HG03064 (cell line): Measurements from ENCODE around the gene CEP70.

Experiments
- ATAC-seq: cut with Tn5 transposase; IDR thresholded peaks from one replicate; pipeline ENCODE4 v1.9.1; 2021; ENCODE audit warnings: low read depth; ENCODE audit not compliant: unreplicated experiment

The CEP70 gene

DNA sequence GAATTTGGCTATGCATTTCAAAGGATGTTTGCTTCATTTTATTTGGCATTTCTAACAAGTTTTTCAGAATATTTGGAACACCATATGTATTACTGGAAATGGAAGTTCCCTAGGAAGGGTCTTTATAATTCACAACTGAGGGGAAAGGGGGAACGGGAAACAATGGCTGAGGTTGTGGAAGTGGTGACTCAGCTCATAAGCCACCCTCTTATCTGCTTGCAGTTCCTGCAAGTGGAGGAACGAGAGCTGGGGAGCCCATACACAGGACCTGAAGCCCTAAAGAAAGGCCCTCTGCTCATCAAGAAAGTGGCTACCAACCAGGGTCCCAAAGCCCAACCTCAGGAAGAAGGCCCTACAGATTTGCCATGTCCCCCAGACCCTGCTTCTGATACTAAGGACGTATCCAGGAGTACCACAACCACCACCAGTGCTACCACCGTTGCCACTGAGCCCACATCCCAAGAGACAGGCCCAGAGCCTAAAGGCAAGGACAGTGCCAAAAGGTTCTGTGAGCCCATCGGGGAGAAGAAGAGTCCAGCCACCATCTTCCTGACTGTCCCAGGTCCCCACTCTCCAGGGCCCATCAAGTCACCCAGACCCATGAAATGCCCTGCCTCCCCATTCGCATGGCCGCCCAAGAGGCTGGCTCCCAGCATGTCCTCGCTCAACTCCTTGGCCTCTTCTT is 121.8 kb downstream of the CEP70 start:
- ATAC-seq, result no peak

DNA sequence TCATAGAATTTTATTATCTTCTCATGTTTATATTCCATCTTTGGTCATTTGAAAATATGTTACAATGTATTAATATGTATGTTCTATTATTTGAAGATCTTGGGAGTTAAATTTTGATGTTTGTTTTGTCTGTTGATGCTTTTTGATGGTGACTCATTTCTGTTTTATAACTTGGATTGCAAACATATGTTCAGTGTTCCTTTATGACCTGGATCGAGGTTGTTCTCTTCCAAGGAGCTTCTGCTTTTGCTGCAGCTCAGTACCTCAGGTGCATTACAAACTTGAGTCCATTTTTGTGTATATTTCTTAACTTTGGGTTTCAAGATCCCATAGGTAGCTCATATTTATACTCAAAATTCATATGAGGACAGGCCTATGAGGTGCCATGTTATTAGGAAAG is 122.6 kb downstream of the CEP70 start:
- no peak for ATAC-seq

DNA sequence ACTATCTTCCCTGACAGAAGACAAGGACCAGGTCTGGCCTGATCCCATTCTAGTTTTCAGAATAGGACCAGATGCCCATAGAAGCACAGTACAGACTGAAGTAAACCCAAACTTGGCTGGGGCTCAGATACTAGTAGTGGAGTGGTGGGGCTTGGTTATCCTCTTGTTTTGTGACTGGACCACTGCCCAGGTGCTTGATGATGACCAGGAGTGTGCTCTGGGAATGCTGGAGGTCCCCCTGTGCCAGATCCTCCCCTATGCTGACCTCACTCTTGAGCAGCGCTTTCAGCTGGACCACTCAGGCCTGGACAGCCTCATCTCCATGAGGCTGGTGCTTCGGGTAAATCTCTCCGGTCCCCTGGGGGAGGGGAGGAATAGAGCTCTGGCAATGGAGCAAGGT is 123.4 kb downstream of the CEP70 start:
- no peak for ATAC-seq

DNA sequence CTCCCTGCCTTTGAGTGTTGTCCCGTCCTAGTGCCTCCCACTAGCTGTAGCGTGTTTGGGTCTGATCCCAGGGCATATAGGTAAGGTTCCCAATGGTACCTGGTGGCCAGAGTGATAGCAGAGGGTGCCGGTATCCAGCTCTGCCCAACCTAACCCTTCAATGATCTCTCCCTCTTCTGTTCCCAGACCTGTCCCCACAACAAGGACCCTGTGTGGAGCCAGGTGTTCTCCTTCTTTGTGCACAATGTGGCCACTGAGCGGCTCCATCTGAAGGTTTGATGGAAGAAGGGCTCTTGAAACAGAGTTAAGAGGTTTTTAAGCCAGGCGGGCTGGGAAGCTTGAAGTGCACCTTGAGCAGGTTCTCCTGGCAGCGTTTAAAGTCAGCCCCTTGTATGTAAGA is 124.2 kb downstream of the CEP70 start:
- no peak for ATAC-seq

- ATAC-seq, result no peak
Observed at GRCh38 chr3:138468886-138469285, 125.2 kb downstream of the CEP70 start.

- ATAC-seq, result no peak
Observed at GRCh38 chr3:138468451-138468850, 125.6 kb downstream of the CEP70 start.

GRCh38 chr3:138467931-138468330 is 126.1 kb downstream of the CEP70 start:
- ATAC-seq, result no peak

GRCh38 chr3:138465925-138466324 is 128.1 kb downstream of the CEP70 start:
- no peak for ATAC-seq

- no peak for ATAC-seq
Observed at GRCh38 chr3:138465451-138465850, 128.6 kb downstream of the CEP70 start.

- ATAC-seq, result no peak
Observed at GRCh38 chr3:138464491-138464860, 129.6 kb downstream of the CEP70 start.

DNA sequence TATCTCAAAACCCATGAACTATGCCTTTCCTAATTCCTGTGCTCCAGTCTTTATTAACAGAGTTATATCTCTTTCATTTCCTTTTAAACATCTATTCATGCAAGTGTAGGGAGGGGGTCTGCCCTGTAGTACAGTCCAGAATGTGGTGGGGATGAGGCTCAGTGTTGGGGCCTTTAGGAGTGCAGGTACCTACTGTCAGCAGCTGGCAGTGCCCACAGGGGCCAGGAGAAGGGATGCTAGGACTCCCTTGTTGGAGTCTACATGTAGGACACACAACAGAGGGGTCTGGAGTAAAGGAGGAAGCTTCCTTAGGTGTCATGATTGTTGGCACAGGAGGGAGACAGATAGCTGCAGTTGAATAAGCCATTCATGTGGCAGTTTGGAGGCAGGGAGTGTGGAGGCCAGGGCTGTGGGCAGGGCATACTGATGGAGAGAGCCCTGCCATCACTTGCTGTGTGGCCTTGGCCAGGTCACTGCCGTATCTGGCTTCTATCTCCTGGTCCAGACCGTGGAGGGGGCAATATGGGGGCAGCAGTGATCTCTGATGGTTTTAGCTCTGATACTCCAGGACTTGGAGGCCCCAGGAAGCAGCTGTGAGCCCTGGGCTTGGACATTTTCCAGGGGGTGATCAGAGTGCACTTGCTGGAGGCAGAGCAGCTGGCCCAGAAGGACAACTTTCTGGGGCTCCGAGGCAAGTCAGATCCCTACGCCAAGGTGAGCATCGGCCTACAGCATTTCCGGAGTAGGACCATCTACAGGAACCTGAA is 130.2 kb downstream of the CEP70 start:
- no peak for ATAC-seq

DNA sequence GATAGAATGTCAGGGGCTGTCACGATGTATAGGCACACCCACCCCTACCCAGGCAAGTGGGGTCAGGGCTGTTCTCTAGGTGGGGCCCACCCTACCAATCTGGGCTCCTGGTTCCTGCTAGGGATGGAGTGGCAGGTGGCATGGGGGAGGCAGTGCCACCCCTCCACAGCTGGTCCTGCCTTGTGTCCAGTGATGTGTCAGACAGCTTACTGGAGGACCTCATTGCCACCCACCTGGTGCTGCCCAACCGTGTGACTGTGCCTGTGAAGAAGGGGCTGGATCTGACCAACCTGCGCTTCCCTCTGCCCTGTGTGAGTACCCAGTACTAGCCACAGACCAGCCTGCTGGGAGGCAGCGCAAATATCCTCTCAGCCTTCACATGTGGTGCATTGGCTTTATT is 132.2 kb downstream of the CEP70 start:
- no peak for ATAC-seq

DNA sequence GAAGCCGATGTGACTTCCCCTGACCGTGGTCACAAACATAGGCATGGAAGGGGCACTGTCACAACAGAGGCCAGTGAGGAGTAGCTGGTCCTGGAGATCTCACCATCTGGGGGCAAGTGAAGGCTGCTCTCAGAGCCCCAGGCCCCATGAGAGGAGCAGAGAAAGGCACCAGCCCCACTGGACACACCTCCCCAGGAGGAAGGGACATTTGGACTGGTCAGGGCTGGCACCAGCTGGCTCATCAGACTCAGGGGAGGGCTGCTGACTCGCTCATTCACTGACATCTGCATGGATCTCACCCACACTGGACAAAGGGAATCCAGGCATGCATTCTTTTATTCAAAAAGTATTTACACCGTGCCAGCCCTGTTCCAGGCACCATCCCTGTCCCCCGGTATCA is 132.8 kb downstream of the CEP70 start:
- no peak for ATAC-seq

DNA sequence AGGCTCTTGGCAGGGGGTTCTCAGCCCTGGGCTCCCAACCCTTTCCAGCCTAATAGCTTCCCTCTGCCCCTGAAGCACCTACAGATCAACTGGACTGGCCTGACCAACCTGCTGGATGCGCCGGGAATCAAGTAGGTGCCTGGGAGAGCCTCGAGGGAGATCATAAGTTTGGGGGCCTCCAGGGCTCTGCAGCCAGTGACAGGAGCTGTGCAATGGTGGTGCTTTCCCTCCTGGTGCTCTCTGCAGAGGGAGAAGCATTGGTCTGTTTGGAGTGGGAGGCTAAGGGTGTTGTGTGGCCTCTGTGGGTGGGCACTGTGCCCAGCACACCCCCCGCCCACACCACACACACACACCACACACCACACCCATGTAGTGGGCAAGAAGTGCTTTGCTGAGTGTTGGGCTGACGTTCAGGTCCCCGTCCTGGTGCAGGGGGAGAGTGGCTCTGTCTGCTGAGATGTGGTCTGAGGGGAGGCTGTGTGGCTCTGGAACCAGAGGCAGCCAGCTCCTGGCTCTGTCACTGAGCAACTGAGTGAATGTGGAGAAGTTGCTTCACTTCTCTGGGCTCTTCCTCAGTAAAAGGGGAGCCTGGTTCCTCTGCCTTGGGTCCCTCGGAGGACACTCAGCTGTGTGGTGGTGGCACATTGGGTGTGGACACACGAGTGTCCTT is 133.4 kb downstream of the CEP70 start:
- no peak for ATAC-seq

- ATAC-seq, result no peak
Observed at GRCh38 chr3:138459619-138460535, 134.2 kb downstream of the CEP70 start.

DNA sequence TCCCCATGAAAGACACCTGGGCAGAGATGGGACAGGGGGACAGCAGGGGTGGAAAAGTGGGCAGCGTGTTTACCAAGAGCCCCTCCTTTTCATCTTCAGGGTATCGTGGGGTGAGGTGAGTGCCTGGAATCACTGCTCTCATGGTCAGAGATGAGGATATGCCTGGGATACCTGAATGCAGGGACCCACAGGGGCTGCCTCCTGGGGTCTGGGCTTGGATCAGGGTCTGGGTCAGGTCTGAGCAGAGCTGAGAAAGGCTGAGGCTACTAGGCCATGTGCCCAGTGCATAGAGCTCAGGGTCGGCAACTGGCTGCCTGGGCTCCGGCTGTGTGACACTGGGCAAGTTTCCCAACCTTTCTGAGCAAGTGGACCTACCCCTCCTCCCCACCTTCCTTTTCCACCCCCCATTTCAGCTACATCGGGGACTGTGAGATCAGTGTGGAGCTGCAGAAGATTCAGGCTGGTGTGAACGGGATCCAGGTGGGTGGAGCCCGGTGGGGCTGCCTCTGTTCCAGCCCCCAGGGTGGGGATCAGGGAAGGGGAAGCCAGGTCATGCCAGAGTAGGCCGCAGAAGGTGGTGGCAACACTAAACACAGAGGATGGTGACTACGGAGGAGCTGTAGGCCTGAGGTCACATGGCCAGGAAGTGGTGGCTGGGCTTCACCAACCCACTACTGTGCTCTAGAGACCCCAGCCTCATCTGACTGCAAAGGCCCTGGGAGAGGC is 135.1 kb downstream of the CEP70 start:
- no peak for ATAC-seq

DNA sequence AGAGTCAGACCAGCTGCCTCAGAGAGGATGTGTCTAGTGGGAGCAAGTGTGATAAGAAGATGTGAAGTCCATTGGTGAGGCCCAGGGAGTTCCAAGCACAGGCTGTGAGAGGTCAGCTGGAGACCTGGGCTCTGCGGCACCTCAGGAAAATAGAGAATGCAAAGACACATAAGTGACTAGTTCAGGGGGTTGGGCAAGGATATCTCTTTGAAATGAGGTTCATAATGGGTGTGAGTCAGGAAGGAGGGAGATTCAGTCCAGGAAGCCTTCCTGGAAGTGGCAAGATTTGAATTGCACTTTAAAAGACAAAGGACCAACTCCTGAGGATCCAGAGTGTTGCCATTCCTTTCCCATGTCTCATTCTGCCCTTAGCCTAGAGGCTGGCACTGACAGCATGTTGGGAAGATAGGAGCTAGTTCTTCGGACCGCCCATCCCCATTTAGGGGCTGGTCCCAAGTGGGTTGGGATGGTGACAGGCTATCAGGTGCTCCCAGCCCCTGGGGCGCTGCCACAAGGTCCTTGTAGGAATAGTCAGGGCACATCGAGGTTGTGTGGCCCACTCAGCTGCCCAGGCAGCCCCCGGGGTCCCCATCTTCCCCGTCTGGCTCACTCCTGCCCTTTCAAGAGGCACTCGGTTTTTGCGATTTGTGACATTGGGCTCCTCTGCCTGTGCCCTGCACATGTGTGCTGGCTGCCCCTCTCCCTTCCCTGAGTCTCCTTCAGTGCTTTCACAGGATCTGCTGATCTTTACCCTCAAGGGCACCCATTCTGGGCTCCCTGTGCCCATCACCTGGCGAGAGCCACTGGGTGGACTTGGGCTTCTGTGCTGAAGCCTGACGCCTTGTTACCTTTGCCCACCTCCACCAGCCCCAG is 136.0 kb downstream of the CEP70 start:
- no peak for ATAC-seq

DNA sequence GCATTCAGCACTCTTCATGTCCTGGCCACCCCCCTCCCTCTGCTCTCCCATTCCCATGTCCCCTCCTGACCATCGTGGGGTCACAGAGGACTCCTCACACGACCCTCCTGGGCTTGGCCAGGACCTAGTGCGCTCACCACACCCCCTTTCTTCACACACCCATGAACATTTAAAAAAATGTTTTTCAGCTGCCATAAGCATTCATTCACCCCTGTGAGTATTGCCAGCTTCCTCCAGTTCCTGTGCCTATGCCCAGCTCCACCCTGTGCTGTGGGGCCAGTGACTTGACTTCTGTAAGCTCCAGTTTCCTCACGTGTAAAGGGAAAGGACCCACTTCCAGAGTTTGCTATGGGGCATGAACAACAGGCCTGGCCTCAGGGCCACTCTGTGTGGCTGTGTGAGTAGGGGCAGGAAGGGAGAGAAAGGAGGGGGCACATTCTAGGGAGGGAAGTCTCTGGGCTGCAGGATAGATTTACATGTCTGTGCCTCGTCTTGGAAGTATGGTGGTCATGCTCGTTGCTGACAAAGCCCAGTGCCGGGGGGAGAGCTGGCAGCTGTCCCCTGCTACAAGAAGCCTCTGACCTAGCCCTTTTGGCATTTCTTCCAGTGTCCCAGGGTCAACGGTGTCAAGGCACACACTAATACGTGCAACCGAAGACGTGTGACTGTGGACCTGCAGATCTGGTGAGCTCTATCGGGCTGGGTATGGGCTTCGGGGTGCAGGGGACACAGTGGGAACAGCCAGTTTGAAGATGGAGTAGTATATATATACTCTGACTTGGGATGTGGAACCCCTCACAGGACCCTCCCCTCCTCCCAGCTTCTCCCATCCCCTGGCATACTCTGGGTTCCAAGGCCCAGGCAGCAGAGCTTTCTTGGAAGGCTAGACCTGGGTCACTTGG is 136.8 kb downstream of the CEP70 start:
- ATAC-seq, result no peak
